GM12892 (cell line): ENCODE results near the gene PRPF8.

Experiments
- DNase-seq: peaks from one replicate; pipeline ENCODE4 v3.0.0; 2011; ENCODE audit not compliant: insufficient read length
- FAIRE-seq: peaks from 2 replicates; lab custom pipeline; 2011; peaks lifted over from hg19 to GRCh38; lab: Jason Lieb, UNC
- POLR2A ChIP-seq: IDR thresholded peaks from 2 replicates; pipeline ENCODE4 v1.6.1; 2011; ENCODE audit warnings: low read depth, low read length, control low read depth
- POLR2AphosphoS5 ChIP-seq: IDR thresholded peaks from 2 replicates; pipeline ENCODE4 v1.6.1; 2011; ENCODE audit warnings: low read depth, low read length, control low read depth
- TAF1 ChIP-seq: IDR thresholded peaks from 2 replicates; pipeline ENCODE4 v1.6.1; 2011; ENCODE audit warnings: low read depth, mild to moderate bottlenecking, control low read depth, low read length, borderline replicate concordance

Gene PRPF8

DNA sequence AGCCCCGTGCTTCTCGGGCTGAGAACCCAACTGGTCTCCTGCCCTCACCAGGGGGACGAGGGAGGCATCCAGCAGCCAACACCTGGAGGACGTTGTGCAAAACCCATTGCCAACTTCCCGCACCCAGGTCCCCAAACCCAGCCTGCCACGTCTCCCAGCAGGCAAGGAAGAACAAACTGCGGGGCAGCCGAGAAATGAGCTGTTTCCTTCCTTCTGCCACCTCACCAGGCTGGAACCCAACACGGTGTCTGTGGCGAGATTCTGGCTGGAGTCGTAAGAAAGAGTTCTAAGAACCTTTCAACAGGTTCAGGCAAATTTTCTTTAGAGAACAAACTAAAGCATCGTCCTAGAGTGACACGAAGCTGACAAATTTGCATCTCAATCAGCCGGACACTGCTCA is 59.6 kb downstream of the PRPF8 start:
- no peak for FAIRE-seq
- TF ChIP-seq POLR2A = no peak
- TF ChIP-seq POLR2AphosphoS5 = no peak
- TF ChIP-seq TAF1 = no peak
- DNase-seq = no peak

GRCh38 chr17:1624650-1625049 is 60.0 kb downstream of the PRPF8 start:
- FAIRE-seq (no peak), DNase-seq (no peak)
- no peak for TF ChIP-seq POLR2AphosphoS5
- no peak for TF ChIP-seq POLR2A
- TF ChIP-seq TAF1 = no peak

- DNase-seq (no peak), FAIRE-seq (no peak)
- TF ChIP-seq POLR2AphosphoS5 = no peak
- TF ChIP-seq TAF1 = no peak
- TF ChIP-seq POLR2A = no peak
Observed at GRCh38 chr17:1623057-1623630, 61.5 kb downstream of the PRPF8 start.

- no peak for FAIRE-seq
- TF ChIP-seq POLR2A (no peak), POLR2AphosphoS5 (no peak), TAF1 (no peak)
- DNase-seq = no peak
Observed at GRCh38 chr17:1621273-1621954, 63.3 kb downstream of the PRPF8 start.

- FAIRE-seq = no peak
- DNase-seq = no peak
- no peak for TF ChIP-seq TAF1
- no peak for TF ChIP-seq POLR2A
- no peak for TF ChIP-seq POLR2AphosphoS5
Observed at GRCh38 chr17:1620486-1620885, 64.2 kb downstream of the PRPF8 start.

- FAIRE-seq (no peak), DNase-seq (no peak)
- TF ChIP-seq POLR2AphosphoS5 (no peak), TAF1 (no peak), POLR2A (no peak)
Observed at GRCh38 chr17:1617620-1618174, 67.0 kb downstream of the PRPF8 start.

GRCh38 chr17:1616101-1616500 is 68.6 kb downstream of the PRPF8 start:
- DNase-seq = no peak
- no peak for FAIRE-seq
- no peak for TF ChIP-seq POLR2AphosphoS5
- TF ChIP-seq POLR2A = no peak
- no peak for TF ChIP-seq TAF1

- TF ChIP-seq POLR2A = no peak
- TF ChIP-seq POLR2AphosphoS5 = no peak
- no peak for TF ChIP-seq TAF1
- FAIRE-seq (no peak), DNase-seq (no peak)
Observed at GRCh38 chr17:1612400-1612799, 72.3 kb downstream of the PRPF8 start.

GRCh38 chr17:1611715-1612114 is 73.0 kb downstream of the PRPF8 start:
- FAIRE-seq = no peak
- no peak for DNase-seq
- TF ChIP-seq POLR2AphosphoS5 (no peak), TAF1 (no peak)

GRCh38 chr17:1608676-1609075 is 76.0 kb downstream of the PRPF8 start:
- no peak for TF ChIP-seq POLR2AphosphoS5
- no peak for TF ChIP-seq TAF1
- DNase-seq = no peak
- FAIRE-seq = no peak

- peak; percentile 46 for FAIRE-seq
- no peak for DNase-seq
- TF ChIP-seq TAF1 = no peak
- no peak for TF ChIP-seq POLR2AphosphoS5
- TF ChIP-seq POLR2A = no peak
Observed at GRCh38 chr17:1607971-1608320, 76.7 kb downstream of the PRPF8 start.

- TF ChIP-seq TAF1 (0 out of 2 replicates have a peak, but pooled peaks have one; percentile 15), POLR2AphosphoS5 (peak; percentile 54; the same call in 1 of the 2 replicates), POLR2A (peak; percentile 34; the same call in 1 of the 2 replicates)
- DNase-seq = no peak
- peak; percentile 89 for FAIRE-seq
Observed at GRCh38 chr17:1606352-1606985, 78.2 kb downstream of the PRPF8 start.
